HG03108 (cell line): ENCODE results near the gene RAD51.

Experiments used
- ATAC-seq: cut with Tn5 transposase; IDR thresholded peaks from one replicate; pipeline ENCODE4 v1.9.1; 2021; ENCODE audit warnings: moderate library complexity; ENCODE audit not compliant: unreplicated experiment

RAD51 gene

DNA sequence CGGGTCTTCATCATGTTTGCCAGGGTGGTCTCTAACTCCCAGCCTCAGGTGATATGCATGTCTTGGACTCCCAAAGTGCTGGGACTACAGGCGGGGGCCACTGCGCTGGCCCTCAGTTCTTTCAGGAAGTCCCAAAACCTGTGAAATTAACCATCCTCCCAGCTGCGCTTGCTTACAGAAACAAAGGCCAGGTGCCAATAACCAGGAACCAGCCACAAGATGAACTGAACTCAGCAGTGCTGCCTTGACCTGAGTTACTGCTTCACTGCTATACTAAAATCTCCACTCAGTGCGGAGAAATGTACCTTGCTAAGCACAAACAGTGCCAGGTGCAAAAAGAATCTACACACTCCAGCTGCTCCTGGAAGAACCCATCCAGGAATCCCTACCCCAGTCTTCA, 65.0 kb downstream of the RAD51 start:
- no peak for ATAC-seq

DNA sequence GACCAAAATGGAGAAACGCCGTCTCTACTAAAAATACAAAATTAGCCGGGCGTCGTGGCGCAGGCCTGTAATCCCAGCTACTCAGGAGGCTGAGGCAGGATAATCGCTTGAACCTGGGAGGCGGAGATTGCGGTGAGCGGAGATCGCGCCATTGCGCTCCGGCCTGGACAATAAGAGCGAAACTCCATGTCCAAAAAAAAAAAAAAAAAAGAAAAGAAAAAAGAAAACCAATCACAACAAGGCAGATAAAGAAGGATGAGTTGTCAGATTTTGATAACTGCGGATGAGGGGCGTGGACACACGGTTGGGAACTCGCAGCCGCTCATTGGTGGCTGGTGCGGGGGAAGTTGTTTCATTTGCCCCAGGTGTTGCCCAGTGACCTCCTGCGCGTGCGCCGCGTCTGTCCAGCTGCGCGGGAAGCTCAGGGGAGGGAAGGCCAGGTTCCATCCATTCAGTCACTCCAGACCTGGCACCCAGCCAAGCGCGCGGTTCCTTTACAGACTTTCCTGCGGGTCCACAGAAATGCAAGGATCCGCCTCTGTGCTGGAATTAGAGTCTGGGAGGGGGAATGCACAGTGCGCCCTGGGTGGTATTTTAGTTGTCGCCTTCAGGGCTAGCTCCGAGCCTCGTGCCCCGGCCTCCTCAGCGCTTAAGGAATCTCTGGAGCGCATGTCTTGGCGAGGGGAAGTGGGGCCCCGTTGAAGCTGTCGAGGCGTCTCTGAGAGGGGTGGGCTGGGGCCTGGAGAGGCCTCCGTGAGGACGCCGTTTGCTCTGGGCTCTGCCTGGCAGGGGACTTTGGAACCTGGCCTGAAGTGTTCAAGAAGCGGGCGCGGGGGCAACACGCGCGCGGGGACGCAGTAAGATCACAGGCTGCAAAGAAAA, 68.2 kb downstream of the RAD51 start:
- no peak for ATAC-seq

- peak; percentile 47 for ATAC-seq
Measured at GRCh38 chr15:40763801-40764628, 69.0 kb downstream of the RAD51 start, which contains the start of gene GCHFR. GCHFR (plus strand) TSS chr15:40764068; CDS start chr15:40764181, 113 bp downstream.

- no peak for ATAC-seq
Measured at GRCh38 chr15:40764629-40765103, 69.7 kb downstream of the RAD51 start.

DNA sequence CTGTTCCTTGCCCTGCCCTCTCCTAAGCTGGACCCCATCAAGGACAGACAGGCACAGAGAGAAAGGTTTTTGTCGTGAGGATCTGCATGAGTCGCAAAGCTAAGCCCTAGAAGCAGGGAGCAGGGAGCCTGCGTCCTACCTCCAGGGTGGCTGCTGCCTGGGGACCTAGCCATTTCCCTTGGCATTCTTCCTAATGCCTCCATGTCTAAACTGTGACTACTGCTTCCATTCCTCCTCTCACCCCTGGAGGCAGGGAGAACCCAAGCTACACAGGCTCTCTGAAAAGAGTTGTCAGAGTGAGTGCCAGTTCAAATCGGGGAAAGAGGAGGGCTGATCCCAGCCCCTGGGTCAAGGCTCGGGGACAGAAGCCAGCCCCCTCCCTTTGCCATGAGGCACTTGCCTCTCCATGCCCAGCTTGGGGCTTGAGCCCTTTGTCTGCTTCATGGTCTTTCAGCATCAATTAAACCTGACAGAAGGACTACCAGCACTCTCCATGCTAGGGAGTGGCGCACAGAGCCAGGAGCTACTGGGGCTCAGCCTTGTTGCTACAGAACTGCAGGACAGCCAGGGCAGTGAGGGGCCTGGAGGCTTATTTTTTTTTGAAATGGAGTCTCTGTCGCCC, 71.3 kb downstream of the RAD51 start:
- ATAC-seq: no peak

GRCh38 chr15:40766906-40767837, 72.2 kb downstream of the RAD51 start:
- ATAC-seq: no peak

DNA sequence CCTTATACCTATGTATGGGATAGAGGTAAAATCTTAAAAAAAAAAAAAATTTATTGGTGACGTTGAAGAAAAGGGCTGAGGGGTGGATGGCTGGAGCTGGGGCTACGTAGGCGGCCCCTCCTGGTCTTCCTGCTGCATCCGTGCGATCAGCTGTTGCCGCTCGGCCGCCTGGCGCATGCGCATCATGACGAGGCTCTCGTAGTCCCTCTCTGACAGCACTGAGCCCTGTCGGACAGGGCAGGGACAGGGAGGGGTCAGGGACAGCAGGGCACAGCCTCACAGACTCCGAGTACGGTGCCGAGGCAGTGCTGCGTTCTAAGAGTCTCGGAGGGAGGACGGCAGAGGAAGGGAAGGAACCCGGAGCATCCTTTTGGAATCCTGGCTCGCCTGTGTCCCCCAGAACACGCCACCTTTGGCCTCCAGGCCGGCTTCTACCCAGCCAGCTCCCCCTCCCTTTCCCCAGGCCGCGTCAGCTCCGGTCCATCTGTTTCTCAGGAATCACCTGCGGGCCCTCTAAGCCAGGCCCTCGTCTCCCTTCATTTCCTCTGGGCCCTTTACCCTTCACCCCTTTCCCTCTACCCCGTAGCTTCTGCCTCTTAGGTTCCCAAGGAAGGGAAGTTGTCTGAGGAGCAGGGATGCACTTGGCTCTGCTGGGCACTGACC, 73.0 kb downstream of the RAD51 start:
- ATAC-seq: no peak

DNA sequence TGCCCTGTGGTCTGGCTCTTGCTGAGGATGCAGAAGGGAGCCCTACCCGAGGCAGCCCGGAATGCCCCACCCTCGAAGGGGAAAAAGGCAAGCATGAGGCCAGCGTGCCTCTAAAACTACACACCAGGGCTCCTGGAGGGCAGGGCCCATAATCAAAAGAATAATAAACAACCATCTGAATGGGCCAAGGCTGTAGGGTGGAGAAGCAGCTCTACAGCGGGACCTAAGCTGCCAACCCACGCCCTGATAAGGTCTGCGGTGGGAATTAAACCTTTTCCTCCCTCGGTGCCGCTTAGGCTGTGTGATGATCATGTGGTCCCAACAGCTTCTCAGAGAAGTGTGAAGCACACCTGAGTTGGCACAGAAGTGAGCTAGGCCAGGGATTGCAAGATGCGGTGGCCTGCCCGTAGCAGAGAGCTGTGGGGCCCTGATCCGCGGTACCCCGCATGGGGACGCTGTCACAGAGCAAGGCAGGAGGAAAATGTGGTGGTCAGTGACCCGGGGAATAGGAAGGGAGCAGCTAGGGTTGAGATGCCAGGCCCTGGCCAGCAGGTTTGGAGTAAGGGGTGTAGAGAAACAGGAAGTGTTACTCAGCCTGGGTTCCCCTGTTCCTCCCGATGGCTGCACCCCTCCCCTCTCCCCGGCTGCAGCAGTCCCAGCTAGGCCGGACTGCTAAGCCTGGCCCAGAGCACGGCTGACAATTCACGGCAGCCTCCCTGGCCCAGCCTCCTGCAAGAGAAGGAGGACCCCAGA, 73.7 kb downstream of the RAD51 start:
- no peak for ATAC-seq

- ATAC-seq: peak; percentile 40
Measured at GRCh38 chr15:40769274-40770146, 74.5 kb downstream of the RAD51 start, which contains the start of gene C15orf62. C15orf62 (plus strand) TSS chr15:40769980; CDS start chr15:40770496, 516 bp downstream.

DNA sequence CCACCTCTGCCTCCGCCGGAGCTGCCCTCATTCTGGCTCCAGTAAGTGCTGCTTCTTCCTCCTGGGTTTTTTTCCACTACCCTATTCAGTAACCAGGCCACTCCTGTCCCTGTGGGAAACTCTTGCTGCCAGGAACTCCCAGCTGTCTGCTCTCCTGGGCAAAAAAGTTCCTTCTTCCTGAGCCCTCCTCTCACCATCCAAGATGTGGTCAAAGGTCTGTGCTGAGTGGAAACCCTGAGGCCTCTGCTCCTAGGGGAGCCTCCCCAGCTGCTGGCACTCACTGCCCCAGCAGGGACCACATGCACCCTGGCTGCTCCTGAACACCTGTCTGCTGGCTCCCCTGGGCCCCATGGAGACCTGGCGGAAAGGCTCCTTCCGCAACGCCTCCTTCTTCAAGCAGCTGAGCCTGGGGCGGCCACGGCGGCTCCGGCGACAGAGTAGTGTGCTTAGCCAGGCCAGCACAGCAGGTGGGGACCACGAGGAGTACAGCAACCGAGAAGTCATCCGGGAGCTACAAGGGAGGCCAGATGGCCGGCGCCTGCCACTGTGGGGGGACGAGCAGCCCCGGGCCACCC, 75.3 kb downstream of the RAD51 start:
- no peak for ATAC-seq

- no peak for ATAC-seq
Measured at GRCh38 chr15:40771242-40771641, 76.3 kb downstream of the RAD51 start.

- ATAC-seq: no peak
Measured at GRCh38 chr15:40772014-40772413, 77.0 kb downstream of the RAD51 start.

DNA sequence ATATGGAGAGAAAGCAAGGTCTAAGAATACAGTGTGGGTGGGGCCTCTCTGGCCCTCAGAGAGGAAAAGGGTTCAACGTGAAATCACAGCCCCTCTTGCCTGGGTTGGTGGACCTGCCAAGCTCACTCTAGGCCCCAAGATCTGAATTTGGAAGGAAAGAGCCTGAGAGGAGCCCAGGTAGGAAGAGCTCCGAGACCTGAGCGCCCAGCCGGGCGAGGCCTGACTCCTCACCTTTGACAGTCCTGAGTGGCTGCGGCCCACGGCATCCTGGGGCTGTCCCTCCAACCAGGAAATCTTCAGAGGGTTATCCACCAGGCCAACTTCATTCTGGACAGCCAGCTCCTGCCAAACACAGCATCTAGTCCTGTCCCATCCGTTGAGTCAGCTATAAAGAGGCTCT, 78.5 kb downstream of the RAD51 start:
- ATAC-seq: no peak

DNA sequence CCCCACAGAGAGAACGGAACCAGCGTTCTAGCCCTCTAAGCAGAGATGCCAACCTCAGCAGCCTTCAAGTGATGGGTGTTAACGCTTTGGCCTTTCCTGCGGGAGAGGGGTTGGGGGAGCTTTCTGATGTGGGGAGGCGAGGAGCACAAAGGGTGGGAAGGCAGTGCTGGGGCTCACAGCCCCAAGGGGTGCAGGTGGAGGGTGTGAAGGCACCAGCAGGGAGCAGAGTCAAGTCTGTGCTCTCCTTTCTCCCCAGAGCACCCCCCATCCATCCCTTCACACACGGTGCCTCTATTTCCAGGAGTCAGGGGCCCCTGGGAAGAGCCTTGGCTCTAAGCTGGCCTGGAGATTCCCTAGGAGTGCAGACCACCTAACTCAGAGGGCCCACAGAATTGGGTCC, 78.9 kb downstream of the RAD51 start:
- no peak for ATAC-seq

DNA sequence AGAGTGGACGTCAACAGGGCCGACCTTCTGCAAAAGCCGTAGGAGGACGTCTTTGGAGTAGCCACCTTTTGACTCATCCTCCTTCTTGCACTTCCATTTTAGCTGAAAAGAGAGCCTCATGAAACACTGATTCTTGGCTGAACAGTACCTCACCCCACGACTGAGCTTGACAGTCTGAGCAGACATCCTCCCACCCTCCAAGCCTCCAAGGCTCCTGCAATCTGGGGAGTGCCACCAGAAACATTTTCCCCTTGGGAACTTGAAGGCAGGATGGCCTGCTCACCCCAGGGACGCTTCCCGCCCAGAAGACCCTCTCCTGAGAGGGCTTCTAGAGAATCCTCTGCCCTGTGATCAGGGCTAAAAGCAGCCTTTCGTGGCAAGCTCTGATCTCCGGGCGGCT, 80.0 kb downstream of the RAD51 start:
- ATAC-seq: no peak

GRCh38 chr15:40775740-40776536, 81.0 kb downstream of the RAD51 start:
- ATAC-seq: no peak
